Transverse colon (tissue), 4 donors: Measurements from ENCODE around the gene CHID1.

Experiments used
- CTCF ChIP-seq, 5 experiments: fragments of 200-600 bp in 3 of 5; fragments of 450-650 bp in 2 of 5; sonication (generic) in 3 of 5; IDR thresholded peaks; 1 replicate in 2 of 5; 2 replicates in 3 of 5; pipeline ENCODE4 v1.5.1; 2016 to 2017; ENCODE audit warnings: antibody characterized with exemption in 5 of 5, inconsistent platforms in 3 of 5, mild to moderate bottlenecking in 2 of 5, moderate library complexity in 1 of 5
- POLR2A ChIP-seq: fragments of 450-650 bp; IDR thresholded peaks from one replicate; pipeline ENCODE4 v1.6.1; 2016; ENCODE audit warnings: antibody characterized with exemption, mild to moderate bottlenecking, moderate library complexity
- POLR2AphosphoS5 ChIP-seq, 3 donors: sonication (generic); formaldehyde crosslinking; IDR thresholded peaks; one replicate each; pipeline ENCODE4 v1.6.1; 2016; ENCODE audit warnings: antibody characterized with exemption in 3 of 3

DNA sequence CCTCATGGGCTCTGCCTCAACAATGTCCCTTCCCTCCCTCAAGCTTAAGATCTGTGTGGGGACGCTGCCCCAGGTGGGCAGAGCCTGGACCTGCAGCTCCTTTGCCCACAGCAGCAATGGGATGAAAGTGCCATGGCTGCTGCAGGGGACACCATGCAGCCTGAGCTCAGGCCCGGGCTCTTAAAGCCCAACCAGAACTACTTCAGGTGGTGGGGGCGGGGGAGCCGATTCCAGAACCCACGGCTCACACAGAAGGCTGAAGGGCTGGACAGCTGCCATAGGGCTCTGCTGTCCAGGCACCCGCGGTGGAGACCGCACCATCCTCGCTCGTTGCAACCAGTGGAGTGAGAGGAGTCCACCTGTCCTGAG is 12.5 kb downstream of the CHID1 start:
- TF ChIP-seq CTCF (IDR thresholded peaks at IDR 0.05) (no peak), POLR2A (no peak), POLR2AphosphoS5 (IDR thresholded peaks at IDR 0.05) (no peak)
